HepG2 (cell line): ENCODE measurements around the gene PRR12. TPM values are rescaled to one million over a fixed set of nuclear protein-coding genes. Genes with fewer than 3 reads are reported as not detected.

Source experiments
- ATAD3A ChIP-seq: sonication (generic); formaldehyde crosslinking; IDR thresholded peaks from 2 replicates; pipeline ENCODE4 v1.4.0; 2020; ENCODE audit warnings: missing genetic modification reagents
- ATM ChIP-seq: fragments of 450-650 bp; IDR thresholded peaks from 2 replicates; pipeline ENCODE4 v1.7.1; 2017; ENCODE audit warnings: mild to moderate bottlenecking, borderline replicate concordance
- CHCHD3 ChIP-seq: sonication (generic); formaldehyde crosslinking; IDR thresholded peaks from 2 replicates; pipeline ENCODE4 v1.8.0; 2022; ENCODE audit warnings: mild to moderate bottlenecking, missing genetic modification reagents, moderate library complexity
- CTCF ChIP-seq: sonication (generic); formaldehyde crosslinking; IDR thresholded peaks from 2 replicates; pipeline ENCODE4 v1.5.0; 2020; ENCODE audit warnings: mild to moderate bottlenecking, missing genetic modification reagents, moderate library complexity
- GMEB2 ChIP-seq: IDR thresholded peaks from 2 replicates; pipeline ENCODE4 v1.6.1; 2016; ENCODE audit warnings: missing biosample characterization, missing genetic modification reagents, low read depth
- MEIS2 ChIP-seq: sonication (generic); formaldehyde crosslinking; IDR thresholded peaks from 2 replicates; pipeline ENCODE4 v1.9.0; 2021; ENCODE audit warnings: mild to moderate bottlenecking, missing genetic modification reagents
- MZF1 ChIP-seq: sonication (generic); formaldehyde crosslinking; IDR thresholded peaks from 2 replicates; pipeline ENCODE4 v1.8.1; 2023; ENCODE audit warnings: mild to moderate bottlenecking, missing genetic modification reagents, borderline replicate concordance
- NCOA2 ChIP-seq: sonication (generic); formaldehyde crosslinking; IDR thresholded peaks from 2 replicates; pipeline ENCODE4 v1.8.0; 2022; ENCODE audit warnings: inconsistent platforms
- SP4 ChIP-seq: sonication (generic); formaldehyde crosslinking; IDR thresholded peaks from 2 replicates; pipeline ENCODE4 v1.8.1; 2023; ENCODE audit warnings: mild to moderate bottlenecking, missing genetic modification reagents
- TERF1 ChIP-seq: sonication (generic); formaldehyde crosslinking; IDR thresholded peaks from 2 replicates; pipeline ENCODE4 v1.8.0; 2022; ENCODE audit warnings: mild to moderate bottlenecking, missing genetic modification reagents, moderate library complexity
- UBTF ChIP-seq: sonication (generic); formaldehyde crosslinking; IDR thresholded peaks from 2 replicates; pipeline ENCODE4 v1.4.0; 2020; ENCODE audit warnings: mild to moderate bottlenecking, missing genetic modification reagents
- ZFP36L1 ChIP-seq: sonication (generic); formaldehyde crosslinking; IDR thresholded peaks from 2 replicates; pipeline ENCODE4 v1.8.0; 2022; ENCODE audit warnings: mild to moderate bottlenecking, missing genetic modification reagents, moderate library complexity
- ZNF33B ChIP-seq: sonication (generic); formaldehyde crosslinking; IDR thresholded peaks from 2 replicates; pipeline ENCODE4 v1.5.1; 2020; ENCODE audit warnings: mild to moderate bottlenecking, missing genetic modification reagents
- ZNF432 ChIP-seq: sonication (generic); formaldehyde crosslinking; IDR thresholded peaks from 2 replicates; pipeline ENCODE4 v1.5.0; 2020; ENCODE audit warnings: missing genetic modification reagents, mild to moderate bottlenecking, borderline replicate concordance
- ZNF670 ChIP-seq: sonication (generic); formaldehyde crosslinking; IDR thresholded peaks from 2 replicates; pipeline ENCODE4 v1.8.0; 2022; ENCODE audit warnings: mild to moderate bottlenecking, missing genetic modification reagents, borderline replicate concordance
- ZNF709 ChIP-seq: sonication (generic); formaldehyde crosslinking; IDR thresholded peaks from 2 replicates; pipeline ENCODE4 v1.5.0; 2020; ENCODE audit warnings: mild to moderate bottlenecking, missing genetic modification reagents
- polyA plus RNA-seq, 8 experiments: library from polyadenylated mRNA; depleted of rRNA in 3 of 8; stranded (reverse) in 7 of 8; unstranded in 1 of 8; fragments of >200 nt; fragmentation: Illumina TruSeq in 4 of 8; extraction: Trizol in 4 of 8; gene quantifications; 2 replicates each; pipeline versions ENCODE4 v1.2.1 to v1.2.3, GENCODE V29; 2011 to 2016; ENCODE audit warnings: low read depth in 4 of 8, missing spikeins in 1 of 8, mixed read lengths in 1 of 8; ENCODE audit not compliant: insufficient read depth in 1 of 8
- total RNA-seq, 5 experiments: library from RNA; depleted of rRNA; stranded (reverse); fragments of >200 nt; fragmentation: Illumina TruSeq; extraction: Trizol; gene quantifications; 2 replicates each; pipeline ENCODE4 v1.2.3, GENCODE V29; 2016; ENCODE audit warnings: low read depth in 1 of 5
- TF ChIP-seq, protein P1 (sequence below): sonication (generic); formaldehyde crosslinking; IDR thresholded peaks from 2 replicates; pipeline ENCODE4 v1.4.0; 2020; ENCODE audit warnings: missing genetic modification reagents, borderline replicate concordance

The PRR12 gene
- total and polyA plus RNA-seq, 2 of the 13 experiments (the other 11 are each of a cell fraction or from before 2014, with no cell fraction given), result 0.62 to 1.5 TPM

- TF ChIP-seq CTCF (CRISPR knock-in tag) (peak; percentile 44), MZF1 (CRISPR knock-in tag) (no peak), TERF1 (CRISPR knock-in tag) (no peak), ZNF432 (CRISPR knock-in tag) (no peak), CHCHD3 (CRISPR knock-in tag) (peak; percentile 79), UBTF (CRISPR knock-in tag) (peak; percentile 70), ZNF33B (CRISPR knock-in tag) (0 out of 2 replicates have a peak, but pooled peaks have one; percentile 62), ZNF709 (CRISPR knock-in tag) (no peak), ATM (no peak), ZFP36L1 (CRISPR knock-in tag) (no peak), MEIS2 (CRISPR knock-in tag) (peak; percentile 50; the same call in 1 of the 2 replicates), SP4 (peak; percentile 82), NCOA2 (no peak), ZNF670 (no peak), GMEB2 (CRISPR knock-in tag) (no peak), ATAD3A (CRISPR knock-in tag) (no peak)
- TF ChIP-seq, protein P1, sequence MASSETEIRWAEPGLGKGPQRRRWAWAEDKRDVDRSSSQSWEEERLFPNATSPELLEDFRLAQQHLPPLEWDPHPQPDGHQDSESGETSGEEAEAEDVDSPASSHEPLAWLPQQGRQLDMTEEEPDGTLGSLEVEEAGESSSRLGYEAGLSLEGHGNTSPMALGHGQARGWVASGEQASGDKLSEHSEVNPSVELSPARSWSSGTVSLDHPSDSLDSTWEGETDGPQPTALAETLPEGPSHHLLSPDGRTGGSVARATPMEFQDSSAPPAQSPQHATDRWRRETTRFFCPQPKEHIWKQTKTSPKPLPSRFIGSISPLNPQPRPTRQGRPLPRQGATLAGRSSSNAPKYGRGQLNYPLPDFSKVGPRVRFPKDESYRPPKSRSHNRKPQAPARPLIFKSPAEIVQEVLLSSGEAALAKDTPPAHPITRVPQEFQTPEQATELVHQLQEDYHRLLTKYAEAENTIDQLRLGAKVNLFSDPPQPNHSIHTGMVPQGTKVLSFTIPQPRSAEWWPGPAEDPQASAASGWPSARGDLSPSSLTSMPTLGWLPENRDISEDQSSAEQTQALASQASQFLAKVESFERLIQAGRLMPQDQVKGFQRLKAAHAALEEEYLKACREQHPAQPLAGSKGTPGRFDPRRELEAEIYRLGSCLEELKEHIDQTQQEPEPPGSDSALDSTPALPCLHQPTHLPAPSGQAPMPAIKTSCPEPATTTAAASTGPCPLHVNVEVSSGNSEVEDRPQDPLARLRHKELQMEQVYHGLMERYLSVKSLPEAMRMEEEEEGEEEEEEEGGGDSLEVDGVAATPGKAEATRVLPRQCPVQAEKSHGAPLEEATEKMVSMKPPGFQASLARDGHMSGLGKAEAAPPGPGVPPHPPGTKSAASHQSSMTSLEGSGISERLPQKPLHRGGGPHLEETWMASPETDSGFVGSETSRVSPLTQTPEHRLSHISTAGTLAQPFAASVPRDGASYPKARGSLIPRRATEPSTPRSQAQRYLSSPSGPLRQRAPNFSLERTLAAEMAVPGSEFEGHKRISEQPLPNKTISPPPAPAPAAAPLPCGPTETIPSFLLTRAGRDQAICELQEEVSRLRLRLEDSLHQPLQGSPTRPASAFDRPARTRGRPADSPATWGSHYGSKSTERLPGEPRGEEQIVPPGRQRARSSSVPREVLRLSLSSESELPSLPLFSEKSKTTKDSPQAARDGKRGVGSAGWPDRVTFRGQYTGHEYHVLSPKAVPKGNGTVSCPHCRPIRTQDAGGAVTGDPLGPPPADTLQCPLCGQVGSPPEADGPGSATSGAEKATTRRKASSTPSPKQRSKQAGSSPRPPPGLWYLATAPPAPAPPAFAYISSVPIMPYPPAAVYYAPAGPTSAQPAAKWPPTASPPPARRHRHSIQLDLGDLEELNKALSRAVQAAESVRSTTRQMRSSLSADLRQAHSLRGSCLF (CRISPR knock-in tag), result no peak
These were observed 73.4 kb downstream of the PRR12 start (continued) for GRCh38 chr19:49664171-49665035.
